Right lobe of liver (tissue), 6 donors: ENCODE data around the gene NCAM2. TPM values are rescaled to one million over a fixed set of nuclear protein-coding genes. Genes with fewer than 3 reads are reported as not detected.
"Not testable (repeated sequence)": the region's sequence is repeated elsewhere in the genome, so short reads cannot be mapped to it uniquely, and the experiment has no call there.

Experiments
- ATAC-seq, 4 donors: fragments of 200-7000 bp; cut with Tn5 transposase; one replicate each; pipeline ENCODE4 v1.9.1; 2020; ENCODE audit warnings: mild to moderate bottlenecking in 4 of 4, moderate library complexity in 4 of 4
- DNase-seq, 3 donors: peaks; one replicate each; pipeline ENCODE4 v3.0.0-alpha.2; 2020
- H3K27ac ChIP-seq, 3 donors: fragments of 200-600 bp; one replicate each; pipeline ENCODE4 v1.8.0; 2022
- H3K27me3 ChIP-seq, 2 donors: fragments of 200-600 bp; one replicate each; pipeline ENCODE4 v1.8.0; 2022
- H3K36me3 ChIP-seq, 4 donors: fragments of 200-600 bp; sonication (generic) in 1 of 4; one replicate each; pipeline versions ENCODE4 v1.5.1 to v1.8.0; 2017 to 2022; ENCODE audit warnings: control low read depth in 1 of 4
- H3K4me1 ChIP-seq, 4 donors: fragments of 200-600 bp; sonication (generic) in 1 of 4; one replicate each; pipeline versions ENCODE4 v1.5.1 to v1.8.0; 2017 to 2022; ENCODE audit warnings: control low read depth in 1 of 4
- H3K4me3 ChIP-seq, 3 donors: fragments of 200-600 bp; one replicate each; pipeline ENCODE4 v1.8.0; 2022
- H3K9me3 ChIP-seq, 4 donors: fragments of 200-600 bp; sonication (generic) in 1 of 4; one replicate each; pipeline versions ENCODE4 v1.5.1 to v1.8.0; 2017 to 2022; ENCODE audit warnings: control low read depth in 1 of 4
- CTCF ChIP-seq, 4 donors: fragments of 200-600 bp in 3 of 4; fragments of 450-650 bp in 1 of 4; IDR thresholded peaks; one replicate each; pipeline versions ENCODE4 v1.5.1 to v1.8.0; 2016 to 2022; ENCODE audit warnings: antibody characterized with exemption in 4 of 4, mild to moderate bottlenecking in 2 of 4
- POLR2A ChIP-seq: fragments of 450-650 bp; IDR thresholded peaks from one replicate; pipeline ENCODE4 v1.6.1; 2017; ENCODE audit warnings: antibody characterized with exemption, mild to moderate bottlenecking
- WGBS: methylation state at CpG from one replicate; pipeline ENCODE4 v1.1.6; 2018; ENCODE audit warnings: low coverage, low lambda C conversion rate; ENCODE audit not compliant: insufficient coverage; ENCODE audit errors: missing lambda C conversion rate; 5-methylcytosine and 5-hydroxymethylcytosine counted together
- intact Hi-C, 2 donors: fragments of 100-400 bp; cut with DNase I; formaldehyde crosslinking; loops; one replicate each; pipeline versions ENCODE4 v1.11.2 to v1.14.1; 2022
- total RNA-seq, 6 experiments: library from RNA; depleted of rRNA in 2 of 6; stranded (reverse); fragments of >200 nt in 2 of 6; fragmentation: NEBNext Ultra II Directional in 3 of 6; extraction: Animal tissue kit (Norgen Biotek cat#: 25700) in 3 of 6; gene quantifications; one replicate each; pipeline versions ENCODE4 v1.1.0 to v1.2.4, GENCODE V29; 2016 to 2023
- donor health status: DM: no; HTN: yes; CAD: no.
- donor health status: DM: no; HTN: no; CAD: no.
- donor health status: DM: no; HTN: no; CAD: no.
- donor health status: DM: no; HTN: yes; CAD: no.
- donor health status: DM: no; HTN: yes; CAD: no.

Gene NCAM2
- total RNA-seq, 6 experiments from 2014 or later: 0.38 to 1.4 (median 0.81) TPM; not detected in 2

- H3K27ac ChIP-seq: no peak overlapping the region
- DNase-seq: no peak
- H3K36me3 ChIP-seq: no peaks in the 10 kb centered on the region
- 36% methylated on average over 1 of the region's 1 CpG for WGBS
- intact Hi-C loops: no loop called here
- TF ChIP-seq CTCF (IDR thresholded peaks at IDR 0.05): no peak
- no peak for TF ChIP-seq POLR2A
- no peak for ATAC-seq
- H3K27me3 ChIP-seq: no peaks in the 10 kb centered on the region
- H3K4me1 ChIP-seq: no peaks in the 10 kb centered on the region
- H3K4me3 ChIP-seq: no peak overlapping the region
- no peaks in the 10 kb centered on the region for H3K9me3 ChIP-seq
Measured at GRCh38 chr21:21148514-21148913, 150.3 kb downstream of the NCAM2 start.

- intact Hi-C loops, H3K4me1 ChIP-seq, H3K27ac ChIP-seq, H3K27me3 ChIP-seq, H3K36me3 ChIP-seq, DNase-seq, H3K9me3 ChIP-seq, H3K4me3 ChIP-seq, ATAC-seq: not testable (repeated sequence)
- 57% methylated on average over 4 of the region's 4 CpGs for WGBS
Measured at GRCh38 chr21:21149445-21149844, 151.2 kb downstream of the NCAM2 start.

GRCh38 chr21:21151231-21151630 lies 153.0 kb downstream of the NCAM2 start:
- Histone ChIP-seq H3K27ac (no peak overlapping the region), H3K36me3 (no peaks in the 10 kb centered on the region), H3K4me3 (no peak overlapping the region), H3K9me3 (no peaks in the 10 kb centered on the region), H3K27me3 (peaks cover 0 to 3% of the 10 kb centered on the region in 2 donors), H3K4me1 (no peaks in the 10 kb centered on the region)
- intact Hi-C loops: no loop called here
- no peak for DNase-seq
- 54% methylated on average over 3 of the region's 3 CpGs for WGBS
- ATAC-seq: no peak
- TF ChIP-seq POLR2A (no peak), CTCF (IDR thresholded peaks at IDR 0.05) (no peak)

- intact Hi-C loops: no loop called here
- DNase-seq (no peak), ATAC-seq (no peak)
- Histone ChIP-seq H3K9me3 (no peaks in the 10 kb centered on the region), H3K4me3 (no peak overlapping the region), H3K36me3 (no peaks in the 10 kb centered on the region), H3K4me1 (no peaks in the 10 kb centered on the region), H3K27me3 (peaks cover 0 to 3% of the 10 kb centered on the region in 2 donors), H3K27ac (no peak overlapping the region)
- no peak for TF ChIP-seq CTCF (IDR thresholded peaks at IDR 0.05)
- no peak for TF ChIP-seq POLR2A
Measured at GRCh38 chr21:21156397-21156796, 158.2 kb downstream of the NCAM2 start.

- 32% methylated on average over 4 of the region's 4 CpGs for WGBS
- ATAC-seq: no peak
- H3K27me3 ChIP-seq: peaks cover 0 to 3% of the 10 kb centered on the region in 2 donors
Measured at GRCh38 chr21:21156957-21157356, 158.7 kb downstream of the NCAM2 start.

More at GRCh38 chr21:21156957-21157356, 158.7 kb downstream of the NCAM2 start:
- H3K4me3 ChIP-seq: no peak overlapping the region
- intact Hi-C loops: no loop called here
- no peak for TF ChIP-seq POLR2A
- TF ChIP-seq CTCF (IDR thresholded peaks at IDR 0.05): no peak
- no peaks in the 10 kb centered on the region for H3K4me1 ChIP-seq
- H3K36me3 ChIP-seq: no peaks in the 10 kb centered on the region
- no peaks in the 10 kb centered on the region for H3K9me3 ChIP-seq
- DNase-seq: no peak
- H3K27ac ChIP-seq: no peak overlapping the region
